T47D (cell line): ENCODE data around the gene SNAPC5.
"Not testable (repeated sequence)": the region's sequence is repeated elsewhere in the genome, so short reads cannot be mapped to it uniquely, and the experiment has no call there.

ENCODE experiments used
- DNase-seq, 2 experiments: peaks; one replicate each; pipeline versions ENCODE4 v3.0.0 to v3.0.0-alpha.2; 2011 to 2012; ENCODE audit warnings: low read depth in 1 of 2, low spot score in 1 of 2
- JUND ChIP-seq: IDR thresholded peaks from 2 replicates; pipeline ENCODE4 v1.6.1; 2012; ENCODE audit warnings: low read depth
- in situ Hi-C: cut with HindIII; loops from 2 replicates; pipeline ENCODE4 v1.10.0; 2016; ENCODE audit warnings: low sequenced_read_pairs, low pct_unique_long_range_greater_than_20kb

SNAPC5 gene

DNA sequence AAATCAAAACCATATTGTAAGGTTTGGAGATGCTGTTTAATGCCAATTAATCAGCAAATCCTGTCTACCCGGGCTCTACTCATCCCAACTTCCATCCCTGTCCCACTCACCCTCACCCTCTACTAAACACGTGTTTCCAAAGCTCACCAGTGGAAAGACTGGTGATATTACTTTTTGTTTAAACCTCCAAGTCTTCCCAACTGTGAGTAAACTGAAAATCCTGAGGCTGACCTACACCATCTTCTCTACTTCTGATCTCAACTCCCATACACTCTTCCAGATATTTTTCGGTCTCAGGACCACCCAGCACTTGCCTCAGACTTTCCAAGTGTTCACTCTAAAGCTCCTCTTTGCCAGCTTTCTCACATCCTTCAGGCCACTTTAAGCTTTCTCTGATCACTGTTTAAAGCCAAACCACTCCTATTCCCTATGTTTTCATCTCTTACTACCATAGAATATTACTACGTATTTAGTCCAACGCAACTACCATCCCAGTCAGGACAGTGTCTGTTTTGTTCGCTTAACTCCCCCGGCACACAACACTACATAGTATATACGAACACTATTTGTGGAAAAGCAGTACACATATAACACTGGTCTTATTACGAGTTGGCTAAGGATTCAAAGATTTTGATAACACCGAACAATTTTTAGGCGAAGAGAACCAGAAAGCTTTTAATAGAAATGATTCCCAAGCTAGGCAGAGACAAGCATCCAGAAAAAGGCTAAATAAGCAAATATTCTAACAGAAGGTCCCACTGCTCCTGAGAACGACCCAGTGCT, 6.4 kb upstream of the SNAPC5 start:
- DNase-seq, result no peak
- no peak for TF ChIP-seq JUND
- in situ Hi-C loops, result no loop called here

DNA sequence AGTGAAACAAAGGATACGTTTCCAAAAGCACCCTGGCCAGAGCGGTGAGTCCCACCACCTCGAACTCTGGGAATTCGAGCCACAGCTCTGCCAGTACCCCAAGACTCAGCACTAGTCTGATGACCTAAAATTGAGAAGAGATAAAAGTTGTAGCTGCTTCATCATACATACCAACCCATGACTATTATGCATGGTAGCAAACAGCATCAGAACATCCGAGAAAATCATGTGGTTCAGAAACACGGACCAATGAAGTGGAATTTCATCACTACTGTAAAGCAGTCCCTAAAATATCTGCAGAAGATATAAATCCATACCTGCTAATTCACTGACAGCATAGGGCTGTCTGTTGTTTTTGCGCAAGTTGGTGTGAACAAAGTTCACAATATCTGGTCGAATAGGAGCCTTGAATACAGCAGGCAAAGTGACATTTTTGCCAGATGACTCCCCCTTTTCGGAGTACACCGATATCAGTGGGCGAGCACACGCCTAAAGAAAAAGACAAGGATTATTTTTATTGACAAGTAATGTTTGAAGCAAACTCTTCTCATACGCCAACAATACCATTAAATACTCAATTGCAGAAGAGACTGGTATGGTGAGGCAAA, 5.6 kb upstream of the SNAPC5 start:
- in situ Hi-C loops, DNase-seq: not testable (repeated sequence)

GRCh38 chr15:66502491-66502890, 4.9 kb upstream of the SNAPC5 start:
- no peak for DNase-seq

DNA sequence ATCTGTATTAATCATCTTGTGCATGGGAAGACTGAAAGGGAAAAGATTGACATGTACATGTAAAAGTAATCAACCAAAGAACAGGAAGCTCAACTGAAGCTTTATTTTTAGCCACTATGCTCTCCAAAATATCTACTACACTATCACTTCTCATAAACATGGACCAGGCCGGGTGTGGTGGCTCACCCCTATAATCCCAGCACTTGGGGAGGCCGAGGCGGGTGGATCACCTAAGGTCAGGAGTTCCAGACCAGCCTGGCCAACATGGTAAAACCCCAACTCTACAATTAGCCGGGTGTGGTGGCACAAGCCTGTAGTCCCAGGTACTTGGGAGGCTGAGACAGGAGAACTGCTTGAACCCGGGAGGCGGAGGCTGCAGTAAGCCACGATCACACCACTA, 2.8 kb upstream of the SNAPC5 start:
- in situ Hi-C loops, DNase-seq: not testable (repeated sequence)

More at GRCh38 chr15:66502491-66502890, 4.9 kb upstream of the SNAPC5 start:
- in situ Hi-C loops, result no loop called here
- no peak for TF ChIP-seq JUND

- peak in 1 of 2 experiments; percentile 35 for DNase-seq
- in situ Hi-C loops, result no loop called here
- TF ChIP-seq JUND, result no peak
Observed at GRCh38 chr15:66498501-66499386, 1.2 kb upstream of the SNAPC5 start.

DNA sequence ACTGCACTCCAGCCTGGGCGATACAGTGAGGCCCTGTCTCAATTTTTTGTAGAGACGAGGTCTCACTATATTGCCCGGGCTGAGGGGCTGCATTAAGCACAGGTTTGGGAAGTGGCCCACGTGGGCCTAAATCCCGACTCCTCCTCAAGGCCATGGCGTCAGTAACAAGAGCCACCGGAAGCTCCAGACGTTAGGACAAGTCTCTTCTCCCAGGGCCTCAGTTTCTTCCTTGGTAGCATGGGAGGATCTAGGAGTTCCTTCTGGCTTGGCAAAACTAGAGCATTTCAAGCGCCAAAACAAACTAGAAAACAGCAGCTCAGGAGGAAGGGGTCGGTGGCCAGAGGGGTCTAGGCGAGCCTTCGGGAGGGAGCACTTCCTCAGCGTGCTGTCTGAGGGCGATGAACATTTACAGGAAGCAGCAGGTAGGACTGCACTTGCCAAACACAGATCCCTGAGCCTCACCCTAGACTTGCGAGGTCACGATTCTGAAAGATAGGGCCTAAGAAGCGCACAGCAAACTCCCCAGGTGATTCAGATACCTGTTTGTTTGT, 536 bp downstream of the SNAPC5 start:
- DNase-seq, result peak in 1 of 2 experiments; percentile 31
- in situ Hi-C loops, result no loop called here
- TF ChIP-seq JUND, result no peak

GRCh38 chr15:66494262-66494661, 3.3 kb downstream of the SNAPC5 start:
- no peak for DNase-seq
- no peak for TF ChIP-seq JUND
- in situ Hi-C loops, result no loop called here

GRCh38 chr15:66491846-66492245, 5.7 kb downstream of the SNAPC5 start:
- no peak for TF ChIP-seq JUND
- no peak for DNase-seq
- in situ Hi-C loops, result no loop called here

GRCh38 chr15:66489179-66489791, 8.3 kb downstream of the SNAPC5 start:
- in situ Hi-C loops, result no loop called here
- no peak for DNase-seq
- TF ChIP-seq JUND, result no peak

DNA sequence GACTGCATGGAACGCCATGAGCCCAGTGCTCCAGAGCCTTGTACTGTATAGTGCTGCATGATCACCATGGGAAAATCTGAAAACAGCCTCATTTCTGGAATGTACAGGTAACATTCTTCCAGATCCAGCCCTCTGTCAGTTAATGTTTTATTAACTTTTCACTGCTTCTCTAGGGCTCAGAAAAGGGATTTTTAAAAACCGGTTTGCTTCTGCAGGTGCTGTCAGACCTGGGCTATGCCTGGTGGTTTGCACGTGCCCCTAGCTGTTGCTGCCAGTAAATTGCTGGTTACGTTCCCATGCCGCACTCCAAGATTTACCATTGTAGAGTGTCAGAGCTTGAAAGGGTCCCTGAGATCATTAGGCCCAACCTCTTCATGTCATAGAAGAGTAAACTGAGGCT, 9.0 kb downstream of the SNAPC5 start:
- in situ Hi-C loops, result no loop called here
- no peak for TF ChIP-seq JUND
- no peak for DNase-seq

DNA sequence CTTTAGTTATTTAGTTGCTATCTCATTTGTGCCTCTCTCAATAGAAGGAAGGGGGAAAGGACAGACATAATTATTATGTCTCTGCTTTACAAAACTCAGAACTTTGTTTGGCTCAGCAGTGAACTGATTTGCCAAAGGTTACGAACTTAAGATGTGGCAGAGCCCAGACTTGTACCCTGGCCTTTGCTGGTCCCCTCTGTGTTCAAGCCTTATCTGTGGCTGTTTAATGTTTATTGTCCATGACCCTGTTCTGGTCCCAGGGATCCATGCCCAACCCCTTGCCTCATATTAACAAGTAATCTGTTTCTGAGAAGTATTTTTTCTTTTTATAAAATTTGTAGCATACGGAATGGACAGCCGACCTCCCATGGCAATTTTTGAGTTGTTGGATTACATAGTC, 10.7 kb downstream of the SNAPC5 start:
- in situ Hi-C loops, result no loop called here
- TF ChIP-seq JUND, result no peak
- no peak for DNase-seq

GRCh38 chr15:66484539-66485112, 12.9 kb downstream of the SNAPC5 start:
- TF ChIP-seq JUND, result no peak
- in situ Hi-C loops, result no loop called here
- DNase-seq, result no peak
